ENCODE measurements around the gene SDCCAG8. TPM values are rescaled to one million over a fixed set of nuclear protein-coding genes. Genes with fewer than 3 reads are reported as not detected.

Gene SDCCAG8
- total RNA-seq, 4 donors from 2014 or later, result 30.2 to 46.4 (median 36.7) TPM

- Histone ChIP-seq H3K27me3 (no peaks in the 10 kb centered on the region), H3K36me3 (peaks cover 0 to 21% of the 10 kb centered on the region in 2 donors), H3K27ac (no peak overlapping the region), H3K4me1 (no peaks in the 10 kb centered on the region), H3K9me3 (no peaks in the 10 kb centered on the region), H3K4me3 (no peak overlapping the region)
- WGBS, 2 donors (ENCODE audit: low coverage in 1 of 2), result 84 to 85% methylated on average over 11 to 14 of the region's 15 CpGs
- no peak for TF ChIP-seq CTCF (IDR thresholded peaks at IDR 0.05)
- TF ChIP-seq POLR2AphosphoS5 (IDR thresholded peaks at IDR 0.05), result no peak
- no peak for TF ChIP-seq POLR2A (IDR thresholded peaks at IDR 0.05)
- no peak for TF ChIP-seq EP300 (IDR thresholded peaks at IDR 0.05)
- ATAC-seq, result no peak
Observed at GRCh38 chr1:243420946-243421685, 165.3 kb downstream of the SDCCAG8 start.

DNA sequence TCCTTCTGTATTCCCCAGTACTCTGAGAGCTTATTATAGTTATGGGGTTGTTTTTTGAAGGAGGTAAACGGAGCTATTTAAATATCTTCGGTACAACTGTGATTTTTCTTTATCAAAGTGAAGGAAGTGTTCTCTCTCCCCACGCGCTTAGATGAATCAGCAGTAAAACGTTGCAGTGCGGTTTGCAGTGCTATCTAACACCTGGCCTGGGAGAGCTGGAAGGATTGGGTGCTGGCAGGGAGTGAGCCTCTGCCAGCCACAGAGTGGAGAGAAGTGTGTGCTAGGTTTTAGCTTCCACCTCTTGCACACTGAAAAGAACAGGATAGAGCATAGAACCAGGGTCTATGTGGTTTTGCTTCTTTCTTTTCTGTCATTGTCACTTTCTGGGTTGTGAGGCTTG is 165.9 kb downstream of the SDCCAG8 start:
- Histone ChIP-seq H3K27me3 (no peaks in the 10 kb centered on the region), H3K4me3 (no peak overlapping the region), H3K36me3 (peaks cover 0 to 20% of the 10 kb centered on the region in 2 donors), H3K27ac (no peak overlapping the region), H3K9me3 (no peaks in the 10 kb centered on the region), H3K4me1 (no peaks in the 10 kb centered on the region)
- no peak for ATAC-seq
- WGBS, 2 donors (ENCODE audit: low coverage in 1 of 2), result 24 to 26% methylated on average over 5 of the region's 6 CpGs
- no peak for TF ChIP-seq POLR2A (IDR thresholded peaks at IDR 0.05)
- no peak for TF ChIP-seq EP300 (IDR thresholded peaks at IDR 0.05)

DNA sequence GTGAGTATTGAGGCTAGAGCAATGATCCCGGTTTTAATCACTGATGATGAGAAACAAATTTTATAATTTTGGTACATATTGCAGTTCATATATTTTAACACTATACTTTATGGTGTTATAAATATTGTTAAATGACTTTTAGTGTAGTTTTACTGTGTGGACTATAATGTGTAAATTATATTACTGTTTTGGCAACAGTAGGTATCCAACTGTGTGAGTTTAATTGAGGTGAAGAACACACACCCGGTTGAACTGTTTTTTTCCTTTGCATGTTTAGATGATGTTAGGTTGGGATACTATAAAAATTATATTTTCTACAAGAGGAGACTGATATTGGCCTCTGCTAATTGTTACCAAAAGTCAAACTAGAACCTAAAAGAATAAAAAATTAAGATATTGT is 166.5 kb downstream of the SDCCAG8 start:
- TF ChIP-seq POLR2A (IDR thresholded peaks at IDR 0.05), result no peak
- no peak for TF ChIP-seq EP300 (IDR thresholded peaks at IDR 0.05)
- no peak for TF ChIP-seq CTCF (IDR thresholded peaks at IDR 0.05)
- no peak for TF ChIP-seq POLR2AphosphoS5 (IDR thresholded peaks at IDR 0.05)
- WGBS, 2 donors (ENCODE audit: low coverage in 1 of 2), result 68 to 77% methylated on average over 2 of the region's 2 CpGs
- Histone ChIP-seq H3K36me3 (peaks cover 0 to 20% of the 10 kb centered on the region in 2 donors), H3K27me3 (no peaks in the 10 kb centered on the region), H3K4me3 (no peak overlapping the region), H3K4me1 (no peaks in the 10 kb centered on the region), H3K9me3 (no peaks in the 10 kb centered on the region), H3K27ac (no peak overlapping the region)
- no peak for ATAC-seq

GRCh38 chr1:243428084-243428483 is 172.2 kb downstream of the SDCCAG8 start:
- no peaks in the 10 kb centered on the region for H3K9me3 ChIP-seq
- ATAC-seq, result no peak
- 93 to 97% methylated on average over 2 to 3 of the region's 3 CpGs for WGBS, 2 donors (ENCODE audit: low coverage in 1 of 2)
- H3K4me3 ChIP-seq, result no peak overlapping the region
- H3K27me3 ChIP-seq, result no peaks in the 10 kb centered on the region
- no peak overlapping the region for H3K27ac ChIP-seq
- peaks cover 0 to 39% of the 10 kb centered on the region in 2 donors for H3K36me3 ChIP-seq
- H3K4me1 ChIP-seq, result no peaks in the 10 kb centered on the region
- no peak for TF ChIP-seq POLR2AphosphoS5 (IDR thresholded peaks at IDR 0.05)
- TF ChIP-seq EP300 (IDR thresholded peaks at IDR 0.05), result no peak
- TF ChIP-seq CTCF (IDR thresholded peaks at IDR 0.05), result no peak
- no peak for TF ChIP-seq POLR2A (IDR thresholded peaks at IDR 0.05)

- TF ChIP-seq POLR2AphosphoS5 (IDR thresholded peaks at IDR 0.05) (no peak), POLR2A (IDR thresholded peaks at IDR 0.05) (no peak), CTCF (IDR thresholded peaks at IDR 0.05) (no peak), EP300 (IDR thresholded peaks at IDR 0.05) (no peak)
- Histone ChIP-seq H3K27me3 (no peaks in the 10 kb centered on the region), H3K4me1 (no peaks in the 10 kb centered on the region), H3K4me3 (no peak overlapping the region), H3K36me3 (peaks cover 0 to 43% of the 10 kb centered on the region in 2 donors), H3K9me3 (no peaks in the 10 kb centered on the region), H3K27ac (no peak overlapping the region)
- ATAC-seq, result no peak
- WGBS, 2 donors (ENCODE audit: low coverage in 1 of 2), result 89 to 92% methylated on average over 9 of the region's 9 CpGs
Observed at GRCh38 chr1:243428617-243429342, 172.9 kb downstream of the SDCCAG8 start.

All from gastroesophageal sphincter (tissue), 4 donors.